ENCODE data around the gene ASCC3.

DNA sequence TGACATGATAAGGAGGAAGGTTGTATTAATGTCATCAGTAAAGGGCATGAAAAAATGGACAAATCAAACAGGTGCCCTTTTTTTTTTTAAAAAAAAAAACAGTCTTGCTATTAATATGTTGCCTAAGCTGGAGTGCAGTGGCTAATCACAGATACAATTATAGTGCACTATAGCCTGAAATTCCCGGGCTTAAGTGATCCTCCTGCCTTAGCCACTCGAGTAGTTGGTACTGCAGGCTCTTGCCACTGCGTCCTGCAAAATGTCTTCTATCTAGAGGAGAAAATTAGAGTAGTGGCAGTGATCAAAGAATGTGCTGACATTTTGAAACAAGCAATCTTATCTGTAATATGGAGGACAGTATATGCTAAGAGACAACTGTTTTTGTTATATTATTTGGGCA, 127.7 kb downstream of the ASCC3 start:
- TF ChIP-seq POLR2A (IDR thresholded peaks at IDR 0.05), result no peak
- TF ChIP-seq, protein P1, sequence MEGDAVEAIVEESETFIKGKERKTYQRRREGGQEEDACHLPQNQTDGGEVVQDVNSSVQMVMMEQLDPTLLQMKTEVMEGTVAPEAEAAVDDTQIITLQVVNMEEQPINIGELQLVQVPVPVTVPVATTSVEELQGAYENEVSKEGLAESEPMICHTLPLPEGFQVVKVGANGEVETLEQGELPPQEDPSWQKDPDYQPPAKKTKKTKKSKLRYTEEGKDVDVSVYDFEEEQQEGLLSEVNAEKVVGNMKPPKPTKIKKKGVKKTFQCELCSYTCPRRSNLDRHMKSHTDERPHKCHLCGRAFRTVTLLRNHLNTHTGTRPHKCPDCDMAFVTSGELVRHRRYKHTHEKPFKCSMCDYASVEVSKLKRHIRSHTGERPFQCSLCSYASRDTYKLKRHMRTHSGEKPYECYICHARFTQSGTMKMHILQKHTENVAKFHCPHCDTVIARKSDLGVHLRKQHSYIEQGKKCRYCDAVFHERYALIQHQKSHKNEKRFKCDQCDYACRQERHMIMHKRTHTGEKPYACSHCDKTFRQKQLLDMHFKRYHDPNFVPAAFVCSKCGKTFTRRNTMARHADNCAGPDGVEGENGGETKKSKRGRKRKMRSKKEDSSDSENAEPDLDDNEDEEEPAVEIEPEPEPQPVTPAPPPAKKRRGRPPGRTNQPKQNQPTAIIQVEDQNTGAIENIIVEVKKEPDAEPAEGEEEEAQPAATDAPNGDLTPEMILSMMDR (IDR thresholded peaks at IDR 0.05), result no peak

Measured in transverse colon (tissue), 3 donors.